Measurements from ENCODE around the gene KCNT2. TPM values are rescaled to one million over a fixed set of nuclear protein-coding genes. Genes with fewer than 3 reads are reported as not detected.
"Not testable (repeated sequence)": the region's sequence is repeated elsewhere in the genome, so short reads cannot be mapped to it uniquely, and the experiment has no call there.

KCNT2 gene
- total RNA-seq, 4 donors from 2014 or later = 0.35 to 2.3 (median 0.91) TPM; not detected in 1

DNA sequence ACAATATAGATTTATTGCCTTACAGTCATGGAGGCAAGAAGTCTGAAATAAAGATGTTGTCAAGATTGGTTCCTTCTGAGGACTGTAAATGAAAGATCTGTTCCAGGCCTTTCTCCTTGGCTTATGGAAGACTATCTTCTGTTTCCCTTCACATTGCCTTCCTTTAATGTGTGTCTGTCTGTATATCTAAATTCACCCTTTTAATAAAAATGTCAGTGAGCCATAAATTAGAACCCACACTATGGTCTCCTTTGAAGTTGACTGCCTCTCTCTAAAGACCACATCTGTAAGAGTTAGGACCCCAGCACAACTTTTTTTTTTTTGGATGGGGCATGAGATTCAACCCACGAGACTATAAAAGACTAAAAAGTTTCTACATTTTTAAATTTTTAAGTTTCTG, 305.8 kb downstream of the KCNT2 start:
- TF ChIP-seq, protein P1, sequence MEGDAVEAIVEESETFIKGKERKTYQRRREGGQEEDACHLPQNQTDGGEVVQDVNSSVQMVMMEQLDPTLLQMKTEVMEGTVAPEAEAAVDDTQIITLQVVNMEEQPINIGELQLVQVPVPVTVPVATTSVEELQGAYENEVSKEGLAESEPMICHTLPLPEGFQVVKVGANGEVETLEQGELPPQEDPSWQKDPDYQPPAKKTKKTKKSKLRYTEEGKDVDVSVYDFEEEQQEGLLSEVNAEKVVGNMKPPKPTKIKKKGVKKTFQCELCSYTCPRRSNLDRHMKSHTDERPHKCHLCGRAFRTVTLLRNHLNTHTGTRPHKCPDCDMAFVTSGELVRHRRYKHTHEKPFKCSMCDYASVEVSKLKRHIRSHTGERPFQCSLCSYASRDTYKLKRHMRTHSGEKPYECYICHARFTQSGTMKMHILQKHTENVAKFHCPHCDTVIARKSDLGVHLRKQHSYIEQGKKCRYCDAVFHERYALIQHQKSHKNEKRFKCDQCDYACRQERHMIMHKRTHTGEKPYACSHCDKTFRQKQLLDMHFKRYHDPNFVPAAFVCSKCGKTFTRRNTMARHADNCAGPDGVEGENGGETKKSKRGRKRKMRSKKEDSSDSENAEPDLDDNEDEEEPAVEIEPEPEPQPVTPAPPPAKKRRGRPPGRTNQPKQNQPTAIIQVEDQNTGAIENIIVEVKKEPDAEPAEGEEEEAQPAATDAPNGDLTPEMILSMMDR (IDR thresholded peaks at IDR 0.05) = no peak
- no peak for TF ChIP-seq POLR2A (IDR thresholded peaks at IDR 0.05)
- no peaks in the 10 kb centered on the region for H3K4me1 ChIP-seq
- no peaks in the 10 kb centered on the region for H3K36me3 ChIP-seq
- H3K27ac ChIP-seq = no peak overlapping the region
- WGBS, 2 donors = 76 to 90% methylated on average over 1 of the region's 1 CpG
- no peak overlapping the region for H3K4me3 ChIP-seq
- intact Hi-C loops (cut with DNase I) = no loop called here
- DNase-seq = no peak
- H3K27me3 ChIP-seq = no peaks in the 10 kb centered on the region
- no peaks in the 10 kb centered on the region for H3K9me3 ChIP-seq

DNA sequence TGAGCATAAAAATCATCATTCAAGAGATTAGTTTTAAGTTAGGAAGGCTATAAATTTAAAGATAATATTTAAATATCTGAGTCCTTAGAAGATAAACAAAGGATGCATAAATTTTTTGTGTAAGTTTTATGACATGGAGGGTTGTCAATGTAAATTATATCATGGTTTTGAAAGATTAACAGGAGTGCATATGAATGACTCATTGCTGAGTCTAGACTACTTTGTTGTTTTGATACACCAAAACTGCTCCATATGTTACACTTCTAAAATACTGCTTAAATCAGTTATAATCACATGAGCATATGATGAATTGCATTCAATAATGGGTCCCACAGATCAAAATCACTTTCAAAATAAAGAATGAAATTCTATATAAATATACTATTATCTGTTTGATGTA, 312.5 kb downstream of the KCNT2 start:
- H3K27ac ChIP-seq = no peak overlapping the region
- H3K36me3 ChIP-seq = no peaks in the 10 kb centered on the region
- no peaks in the 10 kb centered on the region for H3K4me1 ChIP-seq
- intact Hi-C loops (cut with DNase I) = no loop called here
- no peak for TF ChIP-seq POLR2A (IDR thresholded peaks at IDR 0.05)
- TF ChIP-seq, protein P1 (IDR thresholded peaks at IDR 0.05) = no peak
- no peaks in the 10 kb centered on the region for H3K9me3 ChIP-seq
- H3K27me3 ChIP-seq = no peaks in the 10 kb centered on the region
- DNase-seq = no peak
- no peak overlapping the region for H3K4me3 ChIP-seq

DNA sequence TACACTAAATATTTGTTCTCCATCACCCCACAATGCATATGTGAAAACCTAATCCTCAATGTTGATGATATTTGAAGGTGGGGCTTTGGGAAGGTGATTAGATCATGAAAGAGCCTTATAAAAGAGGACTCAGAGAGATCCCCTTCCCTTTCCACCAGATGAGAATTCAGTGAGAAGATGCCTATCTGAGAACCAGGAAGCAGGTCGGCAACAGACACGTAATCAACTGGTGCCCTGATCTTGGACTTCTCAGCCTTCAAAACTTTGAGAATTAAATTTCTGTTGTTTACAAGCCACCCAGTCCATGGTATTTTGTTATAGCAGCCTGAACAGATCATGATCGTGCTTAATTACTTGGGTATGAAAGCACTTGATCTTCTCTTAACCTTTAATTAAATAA, 329.4 kb downstream of the KCNT2 start:
- no peaks in the 10 kb centered on the region for H3K9me3 ChIP-seq
- H3K36me3 ChIP-seq = no peaks in the 10 kb centered on the region
- no peaks in the 10 kb centered on the region for H3K27me3 ChIP-seq
- intact Hi-C loops (cut with DNase I) = no loop called here
- no peak for DNase-seq
- TF ChIP-seq, protein P1 (IDR thresholded peaks at IDR 0.05) = no peak
- TF ChIP-seq POLR2A (IDR thresholded peaks at IDR 0.05) = no peak
- H3K4me1 ChIP-seq = no peaks in the 10 kb centered on the region
- WGBS, 2 donors = 88 to 91% methylated on average over 3 of the region's 3 CpGs
- no peak overlapping the region for H3K4me3 ChIP-seq
- H3K27ac ChIP-seq = no peak overlapping the region

DNA sequence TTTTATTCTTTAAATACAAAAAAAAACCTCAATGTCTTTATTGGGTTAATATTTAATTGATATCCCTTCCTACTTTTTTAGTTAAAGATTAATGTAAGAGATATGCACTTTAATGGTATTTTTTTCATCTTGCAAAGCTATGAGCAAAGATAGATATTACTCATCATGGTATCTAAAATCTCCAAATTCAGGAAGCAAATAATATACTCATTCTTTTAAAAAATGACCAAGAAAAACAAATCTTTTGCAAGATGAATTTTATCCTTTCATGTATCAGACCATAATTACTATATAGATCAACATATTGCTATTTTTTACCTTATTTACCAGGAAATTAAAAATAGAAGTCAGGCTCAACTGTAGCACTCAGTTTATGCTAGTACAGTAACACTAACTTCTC, 330.4 kb downstream of the KCNT2 start:
- intact Hi-C loops (cut with DNase I) = no loop called here

DNA sequence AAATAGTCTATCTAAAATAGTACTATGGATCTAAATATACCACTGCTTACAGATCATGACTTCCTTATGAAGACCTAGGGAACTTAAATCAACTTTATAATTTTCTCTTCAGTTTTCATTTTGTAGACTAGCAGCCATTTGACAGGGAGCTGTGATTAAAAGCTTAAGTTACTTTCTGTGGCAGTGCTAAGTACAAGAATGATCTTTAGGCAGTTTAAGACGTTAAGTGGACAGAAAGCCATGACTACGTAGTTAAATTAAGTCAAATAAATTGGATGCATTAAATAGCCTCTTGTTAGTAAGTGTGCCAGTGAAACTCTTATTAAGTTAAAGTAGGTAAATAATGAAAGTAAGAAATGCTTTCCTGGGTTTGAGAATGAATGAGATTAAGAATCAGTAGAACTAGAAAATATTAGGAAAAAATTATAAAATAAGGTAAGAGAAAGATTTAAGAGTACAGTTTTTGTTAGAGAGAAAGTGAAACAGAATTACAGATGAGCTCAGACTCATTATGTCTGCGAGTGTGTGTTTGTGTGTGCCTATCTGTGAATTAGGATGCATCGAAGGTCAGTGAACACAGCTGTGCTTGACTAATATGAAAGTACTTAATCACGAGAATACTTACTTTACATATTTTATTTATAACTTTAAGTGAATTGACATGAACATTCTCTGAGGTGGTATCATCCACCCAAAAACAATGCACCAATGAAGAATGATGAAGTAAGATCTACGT, 336.9 kb downstream of the KCNT2 start:
- 62 to 74% methylated on average over 6 of the region's 6 CpGs for WGBS, 2 donors

More for the DNA sequence above, 330.4 kb downstream of the KCNT2 start:
- Histone ChIP-seq H3K27ac (no peak overlapping the region), H3K4me1 (no peaks in the 10 kb centered on the region), H3K27me3 (no peaks in the 10 kb centered on the region), H3K9me3 (no peaks in the 10 kb centered on the region), H3K36me3 (no peaks in the 10 kb centered on the region), H3K4me3 (no peak overlapping the region)
- TF ChIP-seq, protein P1 (IDR thresholded peaks at IDR 0.05) = no peak
- no peak for TF ChIP-seq POLR2A (IDR thresholded peaks at IDR 0.05)
- no peak for DNase-seq

DNA sequence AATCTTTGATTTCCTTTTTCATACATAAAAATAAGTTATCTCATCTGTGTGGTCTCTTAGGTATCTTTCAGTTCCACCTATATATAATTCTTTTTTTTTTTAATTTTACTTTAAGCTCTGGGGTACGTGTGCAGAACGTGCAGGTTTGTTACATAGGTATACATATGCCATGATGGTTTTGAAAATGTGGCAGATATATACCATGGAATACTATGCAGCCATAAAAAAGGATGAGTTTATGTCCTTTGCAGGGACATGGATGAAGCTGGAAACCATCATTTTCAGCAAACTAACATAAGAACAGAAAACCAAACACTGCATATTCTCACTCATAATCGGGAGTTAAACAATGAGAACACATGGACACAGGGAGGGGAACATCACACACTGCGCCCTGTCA, 345.2 kb downstream of the KCNT2 start:
- DNase-seq; H3K27me3 ChIP-seq; intact Hi-C loops (cut with DNase I); H3K4me3 ChIP-seq; H3K4me1 ChIP-seq; H3K36me3 ChIP-seq; H3K27ac ChIP-seq; H3K9me3 ChIP-seq: not testable (repeated sequence)
- WGBS, 2 donors = 86% methylated on average over 4 of the region's 4 CpGs

More for the DNA sequence above, 336.9 kb downstream of the KCNT2 start:
- no peaks in the 10 kb centered on the region for H3K4me1 ChIP-seq
- DNase-seq = no peak
- TF ChIP-seq POLR2A (IDR thresholded peaks at IDR 0.05) = no peak
- TF ChIP-seq, protein P1 (IDR thresholded peaks at IDR 0.05) = no peak
- H3K4me3 ChIP-seq = no peak overlapping the region
- H3K36me3 ChIP-seq = no peaks in the 10 kb centered on the region
- H3K27me3 ChIP-seq = no peaks in the 10 kb centered on the region
- no peak overlapping the region for H3K27ac ChIP-seq
- intact Hi-C loops (cut with DNase I) = no loop called here
- no peaks in the 10 kb centered on the region for H3K9me3 ChIP-seq

Data from esophagus squamous epithelium (tissue), 5 donors.